IMR-90 (cell line): ENCODE measurements around the gene AGAP2. TPM values are rescaled to one million over a fixed set of nuclear protein-coding genes. Genes with fewer than 3 reads are reported as not detected.

ENCODE experiments used
- ATAC-seq: fragments of 200-7000 bp; cut with Tn5 transposase; 2 replicates; pipeline ENCODE4 v1.9.1; 2020; ENCODE audit warnings: low read depth, mild to moderate bottlenecking, moderate library complexity
- BruUV-seq: library from RNA; stranded (reverse); fragments of 400-500 nt; replicated peaks from 2 replicates; lab custom pipeline; 2021; lab: Mats Ljungman, UMichigan
- CTCF ChIA-PET: fragments of 300-600 bp; formaldehyde crosslinking; extraction: SDS; loops from one replicate; lab custom pipeline; 2021; ENCODE audit warnings: antibody characterized with exemption; lab: Yijun Ruan, JAX
- POLR2A ChIA-PET: fragments of 300-600 bp; sonication (Branson Sonifier 250); formaldehyde crosslinking; loops from one replicate; lab custom pipeline; 2022; ENCODE audit warnings: antibody characterized with exemption; ENCODE audit not compliant: unreplicated experiment; lab: Charles Lee
- DNase-seq: peaks from one replicate; pipeline ENCODE4 v3.0.0; 2013
- H2AFZ ChIP-seq: replicated peaks from 2 replicates; pipeline ENCODE3; 2013; ENCODE audit warnings: low read length, mild to moderate bottlenecking; ENCODE audit not compliant: poor library complexity
- H2AK5ac ChIP-seq: 2 replicates; pipeline ENCODE4 v1.6.1; 2013; ENCODE audit warnings: low read depth, low read length, inconsistent platforms
- H2AK9ac ChIP-seq: replicated peaks from 2 replicates; pipeline ENCODE3; 2013; ENCODE audit warnings: mild to moderate bottlenecking, low read depth, low read length, moderate library complexity; ENCODE audit not compliant: poor library complexity
- H2BK120ac ChIP-seq: 2 replicates; pipeline ENCODE4 v1.6.1; 2013; ENCODE audit warnings: low read depth, low read length, inconsistent platforms
- H2BK15ac ChIP-seq: 3 replicates; pipeline ENCODE4 v1.6.1; 2013; ENCODE audit warnings: low read depth, low read length, inconsistent platforms
- H2BK20ac ChIP-seq: 2 replicates; pipeline ENCODE4 v1.6.1; 2013; ENCODE audit warnings: low read depth, mild to moderate bottlenecking, inconsistent platforms, low read length, moderate library complexity
- H2BK5ac ChIP-seq: 2 replicates; pipeline ENCODE4 v1.6.1; 2013; ENCODE audit warnings: mild to moderate bottlenecking, low read depth, low read length, inconsistent platforms; ENCODE audit not compliant: poor library complexity, severe bottlenecking
- H3K14ac ChIP-seq: replicated peaks from 2 replicates; pipeline ENCODE4 v1.6.1; 2013; ENCODE audit warnings: low read depth, low read length, inconsistent platforms
- H3K18ac ChIP-seq: 2 replicates; pipeline ENCODE4 v1.6.1; 2013; ENCODE audit warnings: low read depth, low read length, control low read depth
- H3K23ac ChIP-seq: 2 replicates; pipeline ENCODE4 v1.6.1; 2013; ENCODE audit warnings: low read depth, low read length, inconsistent platforms
- H3K27ac ChIP-seq: 2 replicates; pipeline ENCODE4 v1.5.1; 2013; ENCODE audit warnings: mild to moderate bottlenecking, control low read depth, low read length; ENCODE audit not compliant: insufficient read depth
- H3K27me3 ChIP-seq: 2 replicates; pipeline ENCODE4 v1.6.1; 2013; ENCODE audit warnings: low read length; ENCODE audit not compliant: control insufficient read depth, insufficient read depth
- H3K36me3 ChIP-seq: 2 replicates; pipeline ENCODE4 v1.6.1; 2013; ENCODE audit warnings: low read length, mixed read lengths; ENCODE audit not compliant: control insufficient read depth, insufficient read depth
- H3K4ac ChIP-seq: 2 replicates; pipeline ENCODE4 v1.6.1; 2013; ENCODE audit warnings: low read depth, low read length, inconsistent platforms
- H3K4me1 ChIP-seq: 2 replicates; pipeline ENCODE4 v1.6.1; 2013; ENCODE audit warnings: low read length, mixed read lengths; ENCODE audit not compliant: control insufficient read depth, insufficient read depth
- H3K4me2 ChIP-seq: 2 replicates; pipeline ENCODE4 v1.6.1; 2013; ENCODE audit warnings: low read depth, mild to moderate bottlenecking, control low read depth, low read length, moderate library complexity
- H3K4me3 ChIP-seq: 2 replicates; pipeline ENCODE4 v1.5.1; 2013; ENCODE audit warnings: low read depth, mild to moderate bottlenecking, control low read depth, low read length, moderate library complexity; ENCODE audit not compliant: insufficient read depth
- H3K56ac ChIP-seq: 2 replicates; pipeline ENCODE4 v1.6.1; 2013; ENCODE audit warnings: low read length, inconsistent platforms; ENCODE audit not compliant: insufficient read depth; ENCODE audit errors: extremely low read depth
- H3K79me1 ChIP-seq, 2 experiments: 2 replicates each; pipeline ENCODE4 v1.6.1; 2013; ENCODE audit warnings: low read length in 2 of 2, inconsistent platforms in 1 of 2, low read depth in 1 of 2
- H3K9ac ChIP-seq: 2 replicates; pipeline ENCODE4 v1.6.1; 2013; ENCODE audit warnings: low read depth, low read length, control low read depth
- H3K9me1 ChIP-seq: 2 replicates; pipeline ENCODE4 v1.6.1; 2013; ENCODE audit warnings: low read length, inconsistent platforms; ENCODE audit not compliant: insufficient read depth
- H3K9me3 ChIP-seq: 2 replicates; pipeline ENCODE4 v1.6.1; 2013; ENCODE audit warnings: low read length; ENCODE audit not compliant: control insufficient read depth, insufficient read depth
- H4K20me1 ChIP-seq: 2 replicates; pipeline ENCODE4 v1.6.1; 2013; ENCODE audit warnings: low read length, inconsistent platforms; ENCODE audit not compliant: insufficient read depth
- H4K5ac ChIP-seq: 2 replicates; pipeline ENCODE4 v1.6.1; 2013; ENCODE audit warnings: mild to moderate bottlenecking, low read depth, low read length, control low read depth
- H4K8ac ChIP-seq, 2 experiments: 2 replicates each; pipeline ENCODE4 v1.6.1; 2013; ENCODE audit warnings: low read depth in 2 of 2, low read length in 2 of 2, control low read depth in 1 of 2, inconsistent platforms in 1 of 2
- H4K91ac ChIP-seq: 2 replicates; pipeline ENCODE4 v1.6.1; 2013; ENCODE audit warnings: low read depth, low read length, inconsistent platforms; ENCODE audit not compliant: insufficient read depth
- CEBPB ChIP-seq: IDR thresholded peaks from 2 replicates; pipeline ENCODE4 v1.6.1; 2012; ENCODE audit warnings: low read depth, low read length, improper control_type of control experiment
- CHD1 ChIP-seq: IDR thresholded peaks from 2 replicates; pipeline ENCODE4 v1.6.1; 2012; ENCODE audit warnings: low read depth, low read length, improper control_type of control experiment
- CTCF ChIP-seq: conservative IDR thresholded peaks from 2 replicates; pipeline ENCODE4 v1.5.1; 2012; ENCODE audit warnings: mild to moderate bottlenecking, low read depth, low read length, improper control_type of control experiment
- ELK1 ChIP-seq: fragments of 150-350 bp; IDR thresholded peaks from 2 replicates; pipeline ENCODE4 v1.6.1; 2016; ENCODE audit warnings: low read depth, mild to moderate bottlenecking, low read length, moderate library complexity, borderline replicate concordance
- MAFK ChIP-seq: IDR thresholded peaks from 2 replicates; pipeline ENCODE4 v1.6.1; 2012; ENCODE audit warnings: low read depth, low read length, improper control_type of control experiment
- MAZ ChIP-seq: IDR thresholded peaks from 2 replicates; pipeline ENCODE4 v1.6.1; 2012; ENCODE audit warnings: low read depth, mild to moderate bottlenecking, low read length, improper control_type of control experiment, moderate library complexity, borderline replicate concordance
- MXI1 ChIP-seq: IDR thresholded peaks from 2 replicates; pipeline ENCODE4 v1.6.1; 2012; ENCODE audit warnings: low read depth, mild to moderate bottlenecking, low read length, moderate library complexity, borderline replicate concordance
- NFE2L2 ChIP-seq: fragments of 150-350 bp; IDR thresholded peaks from 2 replicates; pipeline ENCODE4 v1.6.1; 2016; ENCODE audit warnings: low read depth, mild to moderate bottlenecking, low read length
- POLR2A ChIP-seq: IDR thresholded peaks from 2 replicates; pipeline ENCODE4 v1.6.1; 2012; ENCODE audit warnings: mild to moderate bottlenecking, low read depth, low read length
- RAD21 ChIP-seq: IDR thresholded peaks from 2 replicates; pipeline ENCODE4 v1.6.1; 2012; ENCODE audit warnings: low read length, improper control_type of control experiment
- RFX5 ChIP-seq: IDR thresholded peaks from 2 replicates; pipeline ENCODE4 v1.8.0; 2012; ENCODE audit warnings: low read depth, mild to moderate bottlenecking, low read length, moderate library complexity
- SMC3 ChIP-seq: fragments of 150-350 bp; IDR thresholded peaks from 2 replicates; pipeline ENCODE4 v1.6.1; 2016; ENCODE audit warnings: low read depth, mild to moderate bottlenecking, antibody characterized with exemption, low read length, moderate library complexity
- USF2 ChIP-seq: fragments of 150-350 bp; IDR thresholded peaks from 2 replicates; pipeline ENCODE4 v1.6.1; 2017; ENCODE audit warnings: mild to moderate bottlenecking, antibody characterized with exemption, low read length, low read depth
- WGBS, 2 experiments: methylation state at CpG; one replicate each; pipeline versions ENCODE4 v1.1.5 to v1.1.7; 2013; ENCODE audit warnings: missing lambda C conversion rate in 2 of 2; ENCODE audit not compliant: insufficient read length in 1 of 2; ENCODE audit errors: extremely low coverage in 2 of 2; 5-methylcytosine and 5-hydroxymethylcytosine counted together
- dilution Hi-C: fragments of 300-500 bp; cut with HindIII; formaldehyde crosslinking; loops from one replicate; pipeline ENCODE4 v1.14.3; 2018; ENCODE audit warnings: low sequenced_read_pairs; ENCODE audit not compliant: unreplicated experiment
- in situ Hi-C: fragments of 300-500 bp; cut with MboI; formaldehyde crosslinking; loops from 3 replicates; pipeline ENCODE4 v1.14.3; 2019; ENCODE audit warnings: low sequenced_read_pairs, inconsistent platforms, mixed read lengths
- intact Hi-C: fragments of 100-400 bp; cut with micrococcal nuclease; formaldehyde crosslinking; loops from 2 replicates; pipeline ENCODE4 v1.10.0; 2022
- polyA plus RNA-seq, 3 experiments: library from polyadenylated mRNA; depleted of rRNA; stranded (reverse); fragments of >200 nt; gene quantifications; 2 replicates each; pipeline ENCODE4 v1.2.3, GENCODE V29; 2012; ENCODE audit warnings: low replicate concordance in 1 of 3
- total RNA-seq: library from RNA; depleted of rRNA; stranded (reverse); fragments of >200 nt; gene quantifications from 2 replicates; pipeline ENCODE4 v1.2.3, GENCODE V29; 2012

The AGAP2 gene
- total and polyA plus RNA-seq, 2 of the 4 experiments (the other 2 are of a cell fraction): 0.03 to 0.18 TPM

GRCh38 chr12:57782608-57783465 is 44.3 kb upstream of the AGAP2 start, which contains the start of gene TSFM:
TSS of gene TSFM (plus strand) at chr12:57782787. CDS start at chr12:57782802, 15 bp downstream.
- no TSS peak for BruUV-seq
- H3K4me1 ChIP-seq: 0 out of 2 replicates have a peak, but pooled peaks cover 2% of the 10 kb centered on the region
- H2BK20ac ChIP-seq: no peak within 1 kb of the TSS
- in situ Hi-C loops: no loop called here
- peak within 1 kb of the TSS; percentile 62 for H2AK5ac ChIP-seq
- peak within 1 kb of the TSS; percentile 72 for H3K56ac ChIP-seq
- peak within 1 kb of the TSS; percentile 63 to 96 for H4K8ac ChIP-seq
- H3K4ac ChIP-seq: peak within 1 kb of the TSS; percentile 80
- H2BK5ac ChIP-seq: peak within 1 kb of the TSS; percentile 63
- no peak within 1 kb of the TSS for H3K18ac ChIP-seq
- ATAC-seq (peak; percentile 98), DNase-seq (peak; percentile 93)
- no peak within 1 kb of the TSS for H2BK120ac ChIP-seq
- peak within 1 kb of the TSS; percentile 98 for H3K4me2 ChIP-seq
- H4K5ac ChIP-seq: peak within 1 kb of the TSS; percentile 88
- WGBS, 2 experiments: 1% methylated on average over 14 of the region's 45 CpGs; no CpG with 5 or more reads in 1 of the 2 experiments
- peak within 1 kb of the TSS; percentile 94 for H2AK9ac ChIP-seq
- peak within 1 kb of the TSS; percentile 82; the same call in 1 of the 2 replicates for H3K14ac ChIP-seq
- no peaks in the 10 kb centered on the region for H3K9me1 ChIP-seq
- no peaks in the 10 kb centered on the region for H3K9me3 ChIP-seq
- H3K79me1 ChIP-seq: peaks cover 14 to 24% of the 10 kb centered on the region in 2 experiments; a peak in 3 of 4 replicates
- dilution Hi-C loops: no loop called here
- CTCF ChIA-PET: interaction anchor here (0.6 to 1.0 kb wide), 7 partner anchors 15 to 1868 kb away, joined by 3 to 6 read pairs (median 3); no protein-coding TSS in a partner anchor
- H3K27me3 ChIP-seq: no peaks in the 10 kb centered on the region
- H2BK15ac ChIP-seq: no peak within 1 kb of the TSS
- peak within 1 kb of the TSS; percentile 73 for H3K27ac ChIP-seq
- H3K23ac ChIP-seq: peak within 1 kb of the TSS; percentile 69; the same call in 1 of the 2 replicates
- peak within 1 kb of the TSS; percentile 94 for H3K4me3 ChIP-seq
- peak within 1 kb of the TSS; percentile 70 for H4K91ac ChIP-seq
- H4K20me1 ChIP-seq: no peaks in the 10 kb centered on the region
- H3K36me3 ChIP-seq: peaks cover 8% of the 10 kb centered on the region
- POLR2A ChIA-PET: interaction anchor here (0.9 kb wide), 1 partner anchor 11 kb away, joined by 4 read pairs; no protein-coding TSS in a partner anchor
- H3K9ac ChIP-seq: peak within 1 kb of the TSS; percentile 92
- peak within 1 kb of the TSS; percentile 98 for H2AFZ ChIP-seq
- intact Hi-C loops: loop anchor here (1.0 kb wide), 2 partner anchors 31 to 122 kb away; partner anchors contain the start of gene CDK4
- TF ChIP-seq MXI1: peak; percentile 84
- peak; percentile 49; the same call in 1 of the 2 replicates for TF ChIP-seq SMC3
- TF ChIP-seq CEBPB: peak; percentile 97
- no peak for TF ChIP-seq NFE2L2
- TF ChIP-seq POLR2A: peak; percentile 61
- TF ChIP-seq CTCF: peak; percentile 97
- peak; percentile 50 for TF ChIP-seq RAD21
- TF ChIP-seq MAFK: no peak
- TF ChIP-seq RFX5: no peak
- TF ChIP-seq ELK1: no peak
- no peak; the same call in 1 of the 2 replicates for TF ChIP-seq USF2
- TF ChIP-seq CHD1: no peak
- peak; percentile 71; the same call in 1 of the 2 replicates for TF ChIP-seq MAZ
